HL-60 (cell line): ENCODE results near the gene TELO2.

ENCODE experiments used
- DNase-seq, 2 experiments: peaks; one replicate each; pipeline ENCODE4 v3.0.0-alpha.2; 2010 to 2020; ENCODE audit warnings: low read depth in 1 of 2, low spot score in 1 of 2
- H3K27ac ChIP-seq: fragments of 250-450 bp; sonication (Bioruptor Pico); replicated peaks from 2 replicates; pipeline ENCODE4 v1.5.1; 2020; ENCODE audit warnings: mild to moderate bottlenecking, moderate library complexity
- H3K27me3 ChIP-seq: fragments of 250-450 bp; sonication (Bioruptor Pico); 2 replicates; pipeline ENCODE4 v1.5.1; 2021; ENCODE audit warnings: mild to moderate bottlenecking, moderate library complexity; ENCODE audit not compliant: insufficient read depth, poor library complexity, severe bottlenecking
- H3K4me3 ChIP-seq: replicated peaks from 2 replicates; pipeline ENCODE4 v1.5.1; 2011; ENCODE audit warnings: mild to moderate bottlenecking, control low read depth, low read length; ENCODE audit not compliant: insufficient read depth
- GABPA ChIP-seq: IDR thresholded peaks from 2 replicates; pipeline ENCODE4 v1.6.1; 2012; ENCODE audit warnings: low read depth
- POLR2AphosphoS5 ChIP-seq: IDR thresholded peaks from 2 replicates; pipeline ENCODE4 v1.6.1; 2012; ENCODE audit warnings: low read depth
- SPI1 ChIP-seq: IDR thresholded peaks from 2 replicates; pipeline ENCODE4 v1.6.1; 2012; ENCODE audit warnings: low read depth, mild to moderate bottlenecking, borderline replicate concordance
- TF ChIP-seq, protein P1 (sequence below): IDR thresholded peaks from 2 replicates; pipeline ENCODE4 v1.6.1; 2012; ENCODE audit warnings: low read depth; ENCODE audit not compliant: insufficient replicate concordance
- TF ChIP-seq, protein P2 (sequence below): IDR thresholded peaks from one replicate; pipeline ENCODE4 v1.5.1; 2011; ENCODE audit warnings: low read length, control low read depth, inconsistent platforms; ENCODE audit not compliant: insufficient read depth

TELO2 gene

DNA sequence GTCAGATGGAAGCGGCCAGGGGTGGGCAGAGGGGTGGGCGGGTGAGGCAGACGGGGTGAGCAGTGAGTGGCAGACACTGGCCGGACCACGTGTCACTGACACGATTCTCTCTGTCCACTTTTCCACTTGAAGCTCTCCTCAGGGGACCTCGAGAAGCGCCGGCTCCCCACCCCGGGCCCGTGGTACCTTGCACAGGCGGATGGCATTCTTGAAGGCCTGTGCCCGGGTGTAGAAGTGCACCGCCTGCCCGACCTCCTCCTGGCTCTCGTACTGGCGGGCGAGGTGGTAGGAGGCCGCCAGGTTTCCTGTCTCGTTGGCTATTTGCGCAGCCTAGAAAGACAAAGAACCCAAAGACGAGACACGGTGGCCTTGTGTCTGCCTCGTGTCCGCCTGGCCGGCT, 31.2 kb downstream of the TELO2 start:
- Histone ChIP-seq H3K4me3 (no peak overlapping the region), H3K27ac (no peak overlapping the region), H3K27me3 (no peaks in the 10 kb centered on the region)
- TF ChIP-seq SPI1 (no peak), POLR2AphosphoS5 (no peak)
- TF ChIP-seq, protein P1, sequence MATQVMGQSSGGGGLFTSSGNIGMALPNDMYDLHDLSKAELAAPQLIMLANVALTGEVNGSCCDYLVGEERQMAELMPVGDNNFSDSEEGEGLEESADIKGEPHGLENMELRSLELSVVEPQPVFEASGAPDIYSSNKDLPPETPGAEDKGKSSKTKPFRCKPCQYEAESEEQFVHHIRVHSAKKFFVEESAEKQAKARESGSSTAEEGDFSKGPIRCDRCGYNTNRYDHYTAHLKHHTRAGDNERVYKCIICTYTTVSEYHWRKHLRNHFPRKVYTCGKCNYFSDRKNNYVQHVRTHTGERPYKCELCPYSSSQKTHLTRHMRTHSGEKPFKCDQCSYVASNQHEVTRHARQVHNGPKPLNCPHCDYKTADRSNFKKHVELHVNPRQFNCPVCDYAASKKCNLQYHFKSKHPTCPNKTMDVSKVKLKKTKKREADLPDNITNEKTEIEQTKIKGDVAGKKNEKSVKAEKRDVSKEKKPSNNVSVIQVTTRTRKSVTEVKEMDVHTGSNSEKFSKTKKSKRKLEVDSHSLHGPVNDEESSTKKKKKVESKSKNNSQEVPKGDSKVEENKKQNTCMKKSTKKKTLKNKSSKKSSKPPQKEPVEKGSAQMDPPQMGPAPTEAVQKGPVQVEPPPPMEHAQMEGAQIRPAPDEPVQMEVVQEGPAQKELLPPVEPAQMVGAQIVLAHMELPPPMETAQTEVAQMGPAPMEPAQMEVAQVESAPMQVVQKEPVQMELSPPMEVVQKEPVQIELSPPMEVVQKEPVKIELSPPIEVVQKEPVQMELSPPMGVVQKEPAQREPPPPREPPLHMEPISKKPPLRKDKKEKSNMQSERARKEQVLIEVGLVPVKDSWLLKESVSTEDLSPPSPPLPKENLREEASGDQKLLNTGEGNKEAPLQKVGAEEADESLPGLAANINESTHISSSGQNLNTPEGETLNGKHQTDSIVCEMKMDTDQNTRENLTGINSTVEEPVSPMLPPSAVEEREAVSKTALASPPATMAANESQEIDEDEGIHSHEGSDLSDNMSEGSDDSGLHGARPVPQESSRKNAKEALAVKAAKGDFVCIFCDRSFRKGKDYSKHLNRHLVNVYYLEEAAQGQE: no peak
- no peak for DNase-seq

DNA sequence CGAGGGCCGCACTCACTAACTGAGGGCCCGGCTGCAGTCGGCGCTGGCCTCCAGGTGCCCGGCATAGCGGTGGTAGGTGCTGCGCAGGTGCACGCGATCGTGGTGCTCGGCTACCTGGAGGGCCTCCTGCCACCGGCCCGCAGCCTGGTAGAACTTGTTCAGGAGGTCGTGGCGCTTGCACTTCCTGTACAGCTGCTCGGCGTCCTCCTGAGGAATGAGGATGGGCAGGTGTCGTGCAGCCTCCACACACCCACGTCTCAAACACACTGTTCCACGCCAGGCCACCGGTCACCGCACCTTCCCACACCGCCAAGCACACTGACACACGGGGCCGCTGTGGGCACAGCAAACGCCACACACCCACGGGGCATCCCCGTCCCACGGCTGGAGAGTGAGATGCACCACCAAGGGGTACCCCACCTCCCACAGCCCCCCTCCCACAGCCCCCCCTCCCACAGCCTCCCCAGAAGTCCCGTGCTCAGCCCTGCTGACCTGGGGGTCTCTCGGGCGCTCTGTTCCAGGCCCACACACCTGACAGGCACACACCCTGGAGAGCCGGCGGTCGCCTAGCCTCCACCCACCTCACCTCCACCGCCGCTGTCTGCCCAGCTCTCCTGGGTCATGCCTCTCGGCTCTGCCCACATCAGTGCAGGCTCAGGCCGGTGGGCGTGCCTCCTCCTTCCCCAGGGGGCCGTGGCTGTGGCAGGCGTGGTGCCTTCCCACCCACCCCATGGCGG, 32.9 kb downstream of the TELO2 start:
- no peak for DNase-seq
- TF ChIP-seq GABPA (no peak), POLR2AphosphoS5 (no peak), SPI1 (no peak)
- TF ChIP-seq, protein P2, sequence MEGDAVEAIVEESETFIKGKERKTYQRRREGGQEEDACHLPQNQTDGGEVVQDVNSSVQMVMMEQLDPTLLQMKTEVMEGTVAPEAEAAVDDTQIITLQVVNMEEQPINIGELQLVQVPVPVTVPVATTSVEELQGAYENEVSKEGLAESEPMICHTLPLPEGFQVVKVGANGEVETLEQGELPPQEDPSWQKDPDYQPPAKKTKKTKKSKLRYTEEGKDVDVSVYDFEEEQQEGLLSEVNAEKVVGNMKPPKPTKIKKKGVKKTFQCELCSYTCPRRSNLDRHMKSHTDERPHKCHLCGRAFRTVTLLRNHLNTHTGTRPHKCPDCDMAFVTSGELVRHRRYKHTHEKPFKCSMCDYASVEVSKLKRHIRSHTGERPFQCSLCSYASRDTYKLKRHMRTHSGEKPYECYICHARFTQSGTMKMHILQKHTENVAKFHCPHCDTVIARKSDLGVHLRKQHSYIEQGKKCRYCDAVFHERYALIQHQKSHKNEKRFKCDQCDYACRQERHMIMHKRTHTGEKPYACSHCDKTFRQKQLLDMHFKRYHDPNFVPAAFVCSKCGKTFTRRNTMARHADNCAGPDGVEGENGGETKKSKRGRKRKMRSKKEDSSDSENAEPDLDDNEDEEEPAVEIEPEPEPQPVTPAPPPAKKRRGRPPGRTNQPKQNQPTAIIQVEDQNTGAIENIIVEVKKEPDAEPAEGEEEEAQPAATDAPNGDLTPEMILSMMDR: no peak
- TF ChIP-seq, protein P1: no peak
- Histone ChIP-seq H3K27me3 (no peaks in the 10 kb centered on the region), H3K27ac (no peak overlapping the region), H3K4me3 (no peak overlapping the region)

DNA sequence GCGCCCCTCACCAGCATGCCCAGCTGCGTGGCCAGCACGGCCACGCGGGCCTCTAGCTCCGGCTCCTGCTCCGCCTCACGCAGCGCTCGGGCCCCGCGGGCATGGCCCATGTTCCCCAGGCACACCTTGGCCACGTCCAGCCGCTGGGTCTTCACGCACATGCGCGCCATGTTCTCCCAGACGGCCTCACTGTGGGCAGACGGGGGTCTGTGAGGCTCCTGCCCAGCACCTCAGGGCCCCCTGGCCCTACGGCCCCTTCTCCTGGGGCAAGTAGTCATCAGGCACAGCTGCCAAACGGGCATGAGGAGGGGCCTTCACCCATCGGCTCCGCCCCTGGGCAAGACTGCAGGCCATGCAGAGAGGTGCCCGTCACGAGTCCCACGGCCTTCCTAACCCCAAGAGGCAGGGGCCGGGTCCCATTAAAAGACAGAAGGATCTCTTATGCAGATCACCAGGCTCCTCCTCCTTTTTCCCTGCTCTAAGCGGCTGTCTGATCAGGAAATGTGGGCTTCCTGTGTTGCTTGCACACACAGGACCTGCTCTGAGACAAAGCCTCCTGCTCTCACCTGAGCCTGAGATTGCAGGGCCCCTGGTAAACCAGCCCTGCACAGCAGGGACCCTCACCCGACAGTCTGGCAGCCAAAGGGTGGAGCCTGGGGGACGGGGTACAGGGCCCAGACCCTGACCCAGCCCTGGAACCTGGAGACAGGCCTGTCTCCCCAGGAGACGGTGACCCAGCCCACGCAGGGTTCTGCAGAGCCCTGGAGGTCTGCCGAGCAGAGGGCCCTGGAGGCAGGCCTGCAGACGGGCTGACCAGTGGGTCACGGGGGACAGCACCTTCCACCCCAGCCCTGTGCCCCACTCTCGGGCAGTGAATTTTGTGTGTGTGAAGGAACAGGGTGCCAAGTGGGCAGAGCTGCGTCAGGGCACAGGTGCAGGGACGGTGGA, 33.7 kb downstream of the TELO2 start:
- Histone ChIP-seq H3K27ac (no peak overlapping the region), H3K4me3 (no peak overlapping the region), H3K27me3 (no peaks in the 10 kb centered on the region)
- DNase-seq: no peak
- TF ChIP-seq SPI1 (no peak), POLR2AphosphoS5 (no peak), GABPA (no peak)
- TF ChIP-seq, protein P1: no peak
- TF ChIP-seq, protein P2: no peak
